Activated T-cell treated with anti-CD3 and anti-CD28 coated beads, Interleukin-2, amount 50 U/mL, for 1 hour (primary cell): ENCODE measurements around the gene ADPRHL1.
"Not testable (repeated sequence)": the region's sequence is repeated elsewhere in the genome, so short reads cannot be mapped to it uniquely, and the experiment has no call there.

Experiments used
- DNase-seq: peaks from one replicate; pipeline ENCODE4 v3.0.0-alpha.2; 2020

Gene ADPRHL1

DNA sequence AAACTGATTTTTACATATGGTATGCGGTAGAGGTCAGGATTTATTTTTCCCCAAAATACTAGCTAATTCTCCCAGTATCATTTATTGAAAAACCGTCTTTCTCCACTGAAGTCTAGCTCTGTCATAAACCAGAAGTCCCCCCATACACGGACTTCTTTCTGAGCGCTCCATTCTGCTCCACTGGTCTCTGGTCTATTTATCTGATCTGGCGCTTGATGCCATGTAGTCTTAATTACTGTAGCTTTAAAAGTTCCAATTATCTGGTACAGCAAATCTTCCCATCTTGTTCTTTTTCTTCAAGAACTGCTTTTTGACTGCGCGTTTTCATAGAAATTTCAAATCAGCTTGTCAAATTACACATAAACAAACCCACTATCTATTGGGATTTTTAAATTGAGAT is 23.5 kb upstream of the ADPRHL1 start:
- no peak for DNase-seq

DNA sequence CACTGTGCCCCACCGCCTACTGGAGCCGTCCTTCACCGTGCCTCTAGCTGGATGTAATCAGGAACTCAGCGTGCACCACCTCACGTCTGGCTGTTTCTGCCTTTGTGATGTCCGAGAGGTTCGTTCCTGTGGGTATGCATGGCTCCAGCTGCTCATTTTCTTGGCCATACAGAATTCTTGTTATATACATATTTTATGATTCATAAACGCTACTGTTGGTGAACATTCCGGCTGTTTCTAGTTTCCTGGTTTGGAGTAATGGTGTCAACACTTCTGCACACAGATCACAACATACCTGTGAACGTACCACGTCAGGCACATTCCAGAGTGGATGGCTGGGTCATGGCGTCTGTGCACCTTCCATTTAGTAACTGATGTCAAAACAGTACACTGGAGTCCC is 22.6 kb upstream of the ADPRHL1 start:
- no peak for DNase-seq

DNA sequence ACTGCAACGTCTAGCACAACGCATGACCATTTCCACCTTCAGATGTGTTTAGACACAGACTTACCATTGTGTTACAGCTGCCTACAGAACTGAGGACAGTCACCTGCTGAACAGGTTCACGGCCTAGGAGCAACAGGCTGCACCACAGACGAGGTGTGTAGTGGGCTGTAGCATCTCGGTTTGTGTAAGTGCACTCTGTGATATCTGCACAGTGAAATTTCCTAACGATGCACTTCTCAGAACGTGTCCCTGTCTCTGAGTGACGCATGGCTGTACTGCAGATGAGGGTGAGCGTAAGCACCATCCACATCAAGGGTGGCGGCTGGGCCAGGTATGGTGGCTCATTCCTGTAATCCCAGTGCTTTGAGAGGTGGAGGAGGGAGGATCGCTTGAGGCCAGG is 22.0 kb upstream of the ADPRHL1 start:
- no peak for DNase-seq

DNA sequence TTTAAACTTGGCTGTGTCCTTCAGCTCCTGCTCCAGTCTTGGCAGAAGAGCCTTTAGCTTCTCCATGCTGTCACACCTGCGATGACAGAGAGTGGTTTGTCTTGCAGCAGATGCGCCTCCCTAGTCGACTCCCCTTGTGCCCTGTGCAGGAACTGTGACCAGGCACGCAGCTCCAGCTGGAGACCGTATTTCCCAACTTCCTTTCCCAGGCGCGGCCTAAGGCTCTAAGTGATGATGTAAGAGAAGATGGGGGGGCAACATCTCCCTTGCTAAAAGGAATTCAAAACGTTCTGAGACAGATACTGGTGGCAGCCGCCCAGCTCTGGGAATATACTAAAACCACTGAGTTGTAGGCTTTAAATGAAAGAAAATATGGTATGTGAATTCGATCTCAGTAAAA is 20.9 kb upstream of the ADPRHL1 start:
- DNase-seq, result no peak

DNA sequence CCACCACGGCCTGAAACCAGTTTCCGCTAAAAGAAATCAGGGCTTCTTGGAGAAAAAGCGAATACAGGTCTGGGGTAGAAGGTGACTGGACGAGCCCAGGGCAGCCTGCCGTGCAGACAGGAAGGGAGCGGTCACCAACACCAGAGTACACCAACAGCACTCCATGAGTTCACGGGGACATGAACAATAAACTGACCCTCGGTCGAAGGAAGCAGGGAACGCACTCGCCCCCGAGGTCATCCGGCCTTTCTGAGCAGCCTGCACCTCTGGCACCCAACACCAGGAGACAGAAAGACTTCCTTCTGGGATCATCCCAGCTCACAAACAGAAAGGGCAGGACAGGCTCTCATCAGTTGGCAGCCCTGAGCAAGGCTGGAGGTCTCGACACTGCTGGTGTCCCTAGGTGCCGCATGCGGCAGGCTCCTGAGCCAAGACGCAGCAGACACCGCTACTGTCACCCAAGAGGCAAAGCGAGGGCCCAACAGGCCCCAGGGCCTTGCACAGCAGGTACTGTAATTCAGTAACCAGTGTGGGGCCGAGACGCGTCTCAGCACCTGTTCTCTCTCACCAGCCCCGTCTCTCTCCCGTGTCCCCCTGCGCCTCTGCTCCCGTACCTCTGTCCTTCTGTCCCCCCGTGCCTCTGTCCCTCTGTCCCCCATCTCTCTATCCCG is 19.2 kb upstream of the ADPRHL1 start:
- DNase-seq, result no peak

DNA sequence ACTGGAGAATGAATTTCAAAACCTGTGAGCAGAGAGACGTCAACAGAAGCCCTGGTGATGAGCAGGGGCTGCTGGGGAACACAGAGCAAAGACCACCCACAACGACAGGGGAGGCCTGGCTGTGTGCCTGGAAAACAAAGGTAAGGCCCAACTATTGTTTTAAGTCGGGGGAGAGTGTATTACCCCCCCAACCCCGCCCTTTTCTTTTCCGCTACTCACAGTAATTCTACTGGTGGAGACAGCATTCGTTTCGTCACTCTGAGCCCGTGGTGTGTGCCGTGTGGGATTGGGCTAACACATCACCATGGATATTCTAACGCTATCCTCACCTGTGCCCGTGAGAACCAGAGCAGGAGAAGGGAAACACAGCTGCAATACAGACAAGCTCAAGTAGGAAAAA is 18.6 kb upstream of the ADPRHL1 start:
- no peak for DNase-seq

DNA sequence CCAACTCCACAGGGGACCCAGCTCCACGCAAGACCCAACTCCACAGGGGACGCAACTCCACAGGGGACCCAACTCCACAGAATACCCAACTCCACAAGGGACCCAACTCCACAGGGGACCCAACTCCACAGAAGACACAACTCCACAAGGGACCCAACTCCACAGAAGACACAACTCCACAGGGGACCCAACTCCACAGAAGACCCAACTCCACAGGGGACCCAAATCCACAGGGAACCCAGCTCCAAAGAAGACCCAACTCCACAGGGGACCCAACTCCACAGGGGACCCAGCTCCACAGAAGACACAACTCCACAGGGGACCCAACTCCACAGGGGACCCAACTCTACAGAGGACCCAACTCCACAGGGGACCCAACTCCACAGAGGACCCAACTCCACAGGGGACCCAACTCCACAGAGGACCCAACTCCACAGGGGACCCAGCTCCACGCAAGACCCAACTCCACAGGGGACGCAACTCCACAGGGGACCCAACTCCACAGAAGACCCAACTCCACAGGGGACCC is 17.4 kb upstream of the ADPRHL1 start:
- DNase-seq, result not testable (repeated sequence)

DNA sequence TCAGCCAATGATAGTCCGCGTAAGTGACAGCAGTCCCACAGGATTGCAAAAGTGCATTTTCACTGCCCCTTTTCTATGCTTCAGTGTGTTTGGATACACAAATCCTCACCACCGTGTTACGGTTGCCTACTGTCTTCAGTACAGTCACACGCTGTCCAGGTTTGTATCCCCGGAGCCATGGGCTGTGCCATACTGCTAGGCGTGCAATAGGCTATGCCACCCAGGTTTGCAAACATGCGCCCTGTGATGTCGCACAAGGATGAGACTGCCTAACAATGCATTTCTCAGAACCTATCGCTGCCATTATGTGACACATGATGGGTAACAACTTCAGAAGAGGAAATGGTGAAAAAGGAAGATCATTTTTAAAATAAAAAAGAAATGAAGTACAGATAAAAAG is 16.8 kb upstream of the ADPRHL1 start:
- DNase-seq, result no peak

DNA sequence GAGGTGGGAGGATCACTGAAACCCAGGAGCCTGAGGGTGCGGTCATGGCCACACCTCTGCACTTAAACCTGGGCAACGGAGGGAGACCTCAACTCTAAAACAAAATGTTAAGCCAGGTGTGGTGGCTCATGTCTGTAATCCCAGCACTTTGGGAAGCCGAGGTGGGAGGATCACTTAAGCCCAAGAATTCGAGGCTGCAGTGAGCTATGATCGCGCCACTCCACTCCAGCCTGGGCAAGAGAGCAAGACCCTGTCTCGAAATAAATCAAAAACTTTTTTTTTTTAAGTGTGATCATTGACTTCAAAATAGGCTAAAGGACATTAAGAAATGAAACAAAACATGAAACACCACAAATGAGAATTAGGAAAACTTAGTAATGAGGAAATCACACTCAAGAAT is 16.3 kb upstream of the ADPRHL1 start:
- no peak for DNase-seq

DNA sequence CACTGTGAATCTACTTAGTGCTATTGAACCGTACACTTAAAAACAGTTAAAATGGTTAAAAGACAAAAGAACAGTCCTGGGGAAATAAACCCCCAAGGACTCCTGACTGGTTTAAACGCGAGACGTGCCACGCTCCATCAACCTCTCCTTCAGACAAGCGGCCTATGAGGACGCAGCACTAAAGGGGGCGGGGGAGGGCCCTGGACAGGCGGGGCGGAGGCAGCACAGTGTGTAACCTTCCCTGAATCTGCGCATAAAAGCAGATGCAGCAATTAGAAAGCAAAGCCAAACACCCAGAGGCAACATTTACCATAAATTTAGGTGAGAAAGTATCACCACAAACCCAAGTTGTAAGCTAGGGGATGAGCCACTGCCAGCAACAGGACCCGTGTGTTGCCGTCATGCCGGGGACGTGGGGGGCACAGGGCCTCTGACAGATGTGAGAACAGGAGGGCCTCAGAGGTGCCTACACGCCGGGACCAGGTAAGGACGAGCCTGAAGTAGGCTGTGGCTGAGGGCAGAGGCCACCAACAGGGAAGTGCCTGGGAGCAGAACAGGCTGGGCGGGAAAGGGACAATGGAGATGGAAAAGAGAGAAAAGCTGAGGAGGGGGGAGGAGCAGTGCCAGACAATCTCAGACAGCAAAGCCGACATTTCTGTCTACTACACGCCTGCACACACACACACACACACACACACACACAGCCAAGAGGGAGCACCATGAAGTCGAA is 15.3 kb upstream of the ADPRHL1 start:
- DNase-seq, result no peak

DNA sequence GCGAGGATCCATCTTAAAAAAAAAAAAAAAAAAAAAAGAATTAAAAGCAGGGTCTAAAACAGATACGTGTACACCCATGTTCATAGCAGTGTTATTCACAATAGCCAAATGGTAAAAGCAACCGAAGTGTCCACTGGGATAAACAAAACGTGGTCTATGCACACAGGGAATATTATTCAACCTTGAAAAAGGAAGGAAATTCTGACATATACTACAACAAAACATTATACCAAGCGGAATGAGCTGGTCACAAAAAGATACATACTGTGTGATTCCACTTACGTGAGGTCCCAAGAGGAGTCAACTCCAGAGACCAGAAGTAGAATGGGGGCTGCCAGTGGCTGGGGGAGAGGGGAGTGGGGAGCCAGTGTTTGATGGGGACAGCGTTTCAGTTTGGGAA is 14.7 kb upstream of the ADPRHL1 start:
- DNase-seq, result no peak

DNA sequence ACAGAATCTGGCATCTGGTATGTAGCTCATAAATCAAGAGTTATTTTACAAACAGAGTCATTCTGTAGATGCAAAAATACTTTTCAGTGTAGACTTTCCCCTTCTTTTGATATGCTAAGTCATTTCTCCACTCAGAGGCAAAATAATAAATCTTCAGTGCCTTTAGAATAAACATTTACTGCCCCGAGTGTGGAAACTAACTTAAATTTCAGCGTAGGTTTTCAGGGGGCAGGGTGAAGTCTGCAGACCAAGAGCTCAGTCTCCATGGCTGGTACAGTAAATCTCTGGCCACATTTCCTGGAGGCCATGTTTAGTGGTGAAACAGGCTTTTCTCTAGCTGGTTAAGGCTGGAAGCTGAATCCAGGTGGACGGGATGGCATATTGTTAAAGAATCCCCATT is 13.1 kb upstream of the ADPRHL1 start:
- DNase-seq, result no peak

DNA sequence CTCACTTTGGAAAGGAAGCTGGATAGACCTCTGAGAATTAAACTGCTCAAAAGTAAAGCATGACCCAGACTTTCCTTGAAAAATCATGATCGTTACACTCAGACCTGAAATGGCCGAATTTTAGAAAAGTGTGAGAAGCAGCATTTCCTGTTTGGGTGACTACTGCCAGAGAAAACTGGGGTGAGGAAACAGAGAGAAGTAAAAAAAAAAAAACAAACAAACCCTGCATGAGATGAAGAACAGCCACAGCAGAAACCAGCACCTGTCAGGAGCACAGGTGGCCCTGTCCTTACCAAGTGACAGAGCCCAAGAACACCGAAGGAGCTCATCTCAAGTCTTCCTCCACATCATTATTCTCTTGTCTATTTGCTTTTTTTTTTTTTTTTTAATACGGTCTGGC is 12.0 kb upstream of the ADPRHL1 start:
- DNase-seq, result no peak

DNA sequence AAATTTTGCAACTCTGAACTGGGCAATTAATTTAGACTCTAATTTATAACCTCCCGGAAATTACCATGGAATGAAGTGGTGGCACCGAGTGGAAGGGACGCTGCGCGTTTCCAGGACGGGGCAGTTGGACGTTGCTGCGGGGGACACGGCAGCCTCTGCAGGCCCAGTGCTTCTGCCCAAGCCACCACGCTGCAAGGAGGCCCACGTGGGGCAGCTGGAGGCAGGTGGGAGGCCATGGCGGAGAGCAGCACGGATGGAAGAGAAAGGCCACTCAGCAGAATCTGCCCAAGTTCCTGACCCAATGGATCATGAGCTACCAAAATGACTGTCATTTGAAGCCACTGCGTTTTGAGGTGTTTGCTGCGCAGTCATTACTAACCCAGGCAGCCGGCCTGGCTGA is 11.2 kb upstream of the ADPRHL1 start:
- DNase-seq, result no peak

DNA sequence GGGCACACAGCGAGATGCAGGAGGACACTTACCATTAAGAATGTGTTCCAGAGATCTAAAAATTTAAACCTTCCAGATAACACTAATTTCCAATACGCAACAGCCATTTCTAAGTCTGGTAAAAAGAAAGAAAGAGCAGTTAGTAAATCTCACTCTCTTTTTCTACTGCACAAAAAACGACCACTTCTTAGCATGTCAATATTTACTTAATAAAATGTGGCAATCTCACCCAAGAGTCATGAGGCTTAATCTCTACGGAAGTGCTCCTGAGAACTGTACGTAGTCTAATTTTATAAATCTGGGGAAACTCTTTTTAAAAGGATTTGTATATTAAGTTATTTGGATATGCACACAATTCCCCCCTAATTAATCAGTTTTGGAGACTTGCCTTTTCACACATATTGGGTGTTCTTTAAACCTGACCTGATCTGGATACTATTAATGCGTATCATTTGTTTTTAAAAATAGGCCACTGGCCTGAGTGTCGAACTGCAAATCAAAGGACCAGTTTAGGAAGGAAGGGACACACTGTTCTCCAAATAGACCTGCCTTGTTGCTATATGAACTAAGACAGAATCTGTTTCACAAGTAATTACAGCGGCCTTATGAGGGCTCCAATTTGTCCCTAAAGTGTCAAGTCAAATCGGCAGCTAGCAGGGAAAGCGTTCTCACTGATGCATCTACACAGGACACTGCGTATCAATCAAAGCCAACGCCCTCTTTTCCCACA is 7.9 kb upstream of the ADPRHL1 start:
- DNase-seq, result no peak

DNA sequence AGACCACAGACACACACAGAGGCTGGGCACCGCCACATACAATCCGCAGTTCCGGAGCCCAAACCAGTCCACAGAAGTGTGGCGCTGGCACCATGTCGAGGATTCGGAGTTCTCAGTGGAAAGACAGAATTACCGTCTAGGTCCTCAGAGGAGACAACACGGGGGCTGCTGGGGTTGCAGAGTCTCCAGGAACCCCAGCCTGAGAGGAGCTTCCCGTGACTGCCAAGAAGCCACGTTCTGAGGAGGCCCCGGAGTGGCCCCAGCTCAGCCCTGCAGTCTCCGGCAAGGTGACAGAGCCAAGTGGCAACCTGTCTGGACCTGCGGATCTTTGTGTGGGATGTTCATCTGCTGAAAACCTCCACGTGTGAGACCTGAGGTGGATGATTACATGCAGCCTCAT is 7.3 kb upstream of the ADPRHL1 start:
- no peak for DNase-seq

DNA sequence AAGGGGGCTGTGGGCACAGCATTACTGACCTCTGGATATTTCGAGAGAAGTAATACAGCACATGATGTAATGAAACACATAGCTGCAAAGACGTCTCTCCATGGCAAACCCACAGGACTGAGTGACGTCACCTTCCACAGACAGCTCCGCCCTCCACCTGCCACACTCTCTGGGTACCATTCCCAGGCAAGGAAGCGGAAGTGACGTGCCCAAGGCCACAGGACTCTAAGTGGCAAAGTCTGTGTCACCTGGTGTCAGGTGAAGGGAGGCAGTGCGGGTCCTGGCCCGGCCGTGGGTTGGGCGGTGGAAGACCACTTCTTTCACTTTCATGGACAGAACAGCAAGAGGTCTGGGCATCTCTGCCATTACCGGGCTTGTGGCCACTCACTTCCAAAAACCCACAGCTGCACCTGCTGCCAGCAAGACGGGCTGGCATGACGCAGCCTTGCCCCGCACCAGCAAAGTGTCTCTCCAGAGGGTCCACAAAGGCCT is 6.8 kb upstream of the ADPRHL1 start:
- DNase-seq, result no peak

DNA sequence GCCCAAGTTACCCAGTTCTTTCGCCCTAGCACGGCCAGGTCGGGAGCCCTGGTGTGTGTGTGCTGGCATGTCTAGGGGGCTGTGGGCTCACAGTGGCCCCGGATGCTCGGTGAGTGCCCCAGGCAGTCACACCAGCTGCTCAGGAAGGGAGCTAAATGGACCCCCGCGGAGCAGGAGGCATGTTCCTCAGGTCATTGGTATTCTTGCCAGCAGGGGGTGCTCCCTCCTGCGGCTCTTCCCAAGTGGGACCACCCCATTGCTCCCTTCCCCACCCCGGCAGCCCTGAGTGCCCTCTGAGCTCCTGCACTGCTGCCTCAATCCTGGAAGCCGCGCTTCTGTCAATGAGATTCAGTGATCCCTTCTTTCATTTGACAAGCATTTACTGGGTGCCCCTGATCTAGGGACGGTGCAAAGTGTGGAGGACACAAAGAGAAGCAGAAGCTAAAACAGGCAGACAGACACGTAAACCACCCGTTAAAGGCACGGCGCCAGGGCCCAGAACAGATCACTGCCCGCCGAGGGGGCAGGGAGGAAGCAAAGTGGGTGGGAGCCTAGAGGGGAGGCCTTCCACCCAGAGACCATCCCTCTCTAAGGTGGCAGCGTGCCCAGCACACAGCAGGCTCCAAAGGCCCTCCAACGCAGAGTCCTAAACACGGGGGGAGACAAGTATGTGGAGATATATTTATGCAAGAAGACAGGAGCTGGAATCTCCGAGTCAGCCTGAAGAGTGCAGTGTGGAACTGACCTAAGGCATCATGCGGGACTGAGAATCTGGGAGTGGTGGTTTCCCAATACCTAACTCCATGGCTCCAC is 5.2 kb upstream of the ADPRHL1 start:
- no peak for DNase-seq

DNA sequence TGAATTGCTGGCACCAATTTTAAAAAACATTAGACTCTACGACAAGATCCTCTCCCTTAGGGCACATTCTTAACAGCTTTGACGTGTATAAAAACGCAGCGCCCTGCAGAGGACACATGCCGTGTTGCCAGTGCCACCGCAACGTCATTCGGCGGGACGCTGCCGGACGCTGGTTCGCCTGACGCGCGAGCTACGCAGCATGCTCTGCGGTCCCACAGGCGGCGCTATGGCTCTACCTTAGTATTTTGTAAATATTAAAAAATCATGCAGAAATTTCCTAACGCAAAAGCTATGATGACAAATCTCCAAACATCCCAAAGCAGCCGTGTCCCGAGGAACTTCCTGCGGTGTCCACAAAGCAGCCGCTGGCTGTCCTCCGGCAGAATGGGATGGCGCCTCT is 4.2 kb upstream of the ADPRHL1 start:
- DNase-seq, result no peak

DNA sequence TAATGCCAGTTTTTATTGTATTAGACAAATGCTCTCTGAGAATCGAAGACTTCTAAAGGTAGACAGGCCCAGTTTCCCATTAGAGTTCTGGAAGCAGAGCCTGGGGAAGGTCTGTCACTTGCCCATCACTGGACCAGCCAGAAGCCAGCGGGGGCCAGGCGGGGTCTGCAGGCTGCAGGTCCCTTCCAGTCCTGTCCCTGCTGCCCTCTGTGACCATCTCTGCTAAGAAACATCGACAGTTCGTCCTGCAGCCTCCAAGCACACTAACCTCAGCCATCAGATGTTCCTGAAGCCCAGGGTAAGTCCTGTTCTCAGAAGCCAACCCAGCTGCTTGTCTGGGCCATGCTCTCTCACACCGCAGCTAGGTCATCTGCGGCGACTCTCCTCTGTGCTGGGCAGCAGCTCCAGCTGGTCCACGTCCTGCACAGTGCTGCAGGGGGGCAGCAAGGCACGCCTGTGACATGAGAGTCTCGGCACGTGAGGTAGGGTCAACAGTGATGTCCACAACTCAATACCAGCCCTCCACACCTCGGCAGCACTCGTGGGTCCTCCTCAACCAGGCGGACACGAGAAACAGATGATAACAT is 2.9 kb upstream of the ADPRHL1 start:
- DNase-seq, result no peak

DNA sequence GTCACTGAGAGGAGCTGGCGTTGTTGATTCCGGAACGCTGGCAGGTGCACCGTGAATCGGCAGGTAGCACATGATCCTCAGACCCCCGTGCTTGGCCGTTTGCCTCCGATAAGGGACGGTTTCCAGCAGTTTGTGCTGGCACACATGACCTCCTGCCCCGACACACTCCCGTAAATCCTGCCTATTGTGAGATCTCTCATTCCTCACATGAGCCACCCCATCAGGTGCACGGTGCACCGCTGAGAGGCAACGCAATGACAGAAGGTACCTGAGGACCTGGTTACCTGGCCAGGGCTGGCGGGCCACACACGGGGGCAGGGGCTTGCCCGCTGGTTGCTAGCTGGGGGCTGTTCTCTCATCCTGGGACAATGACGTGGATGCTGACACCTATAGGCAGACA is 2.1 kb upstream of the ADPRHL1 start:
- no peak for DNase-seq

DNA sequence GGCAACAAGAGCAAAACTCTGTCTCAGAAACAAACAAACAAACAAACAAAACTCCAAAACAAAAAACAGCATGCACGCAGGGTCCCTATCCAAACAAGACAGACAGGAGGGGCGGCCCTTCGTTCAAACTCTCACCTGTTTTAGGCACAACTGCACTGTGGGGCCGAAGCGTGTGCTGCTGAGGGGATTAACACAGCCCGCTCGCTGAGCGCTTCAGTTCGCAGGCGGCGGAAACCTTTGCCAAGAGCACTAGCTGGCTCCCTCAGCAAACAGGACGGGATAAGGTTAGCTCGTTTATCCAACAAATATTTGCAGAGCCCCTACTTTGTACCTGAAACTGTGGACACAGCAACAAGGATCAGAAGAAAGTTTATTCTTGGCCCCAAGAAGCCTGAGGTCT is 1.6 kb upstream of the ADPRHL1 start:
- DNase-seq, result no peak

DNA sequence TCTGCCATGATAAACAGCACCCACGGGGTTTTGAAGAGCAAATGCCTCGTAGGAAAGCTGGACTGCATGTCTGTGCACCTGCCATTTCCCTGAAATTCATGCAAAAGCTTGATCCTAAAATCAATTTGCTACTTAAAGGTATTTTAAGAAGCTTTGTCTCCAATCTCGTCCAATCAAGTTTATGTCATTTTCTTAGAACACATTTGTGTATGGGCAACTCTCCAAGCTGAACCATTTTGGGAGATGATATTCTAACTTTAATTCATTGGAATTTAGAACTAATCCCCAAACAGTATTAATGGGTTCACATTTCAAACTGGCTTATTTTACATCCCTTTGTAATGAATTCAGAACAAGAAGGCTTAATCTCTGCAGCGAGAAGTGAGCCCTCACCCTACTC is 822 bp downstream of the ADPRHL1 start:
- DNase-seq, result no peak
